Measurements from ENCODE around the gene SPECC1.

DNA sequence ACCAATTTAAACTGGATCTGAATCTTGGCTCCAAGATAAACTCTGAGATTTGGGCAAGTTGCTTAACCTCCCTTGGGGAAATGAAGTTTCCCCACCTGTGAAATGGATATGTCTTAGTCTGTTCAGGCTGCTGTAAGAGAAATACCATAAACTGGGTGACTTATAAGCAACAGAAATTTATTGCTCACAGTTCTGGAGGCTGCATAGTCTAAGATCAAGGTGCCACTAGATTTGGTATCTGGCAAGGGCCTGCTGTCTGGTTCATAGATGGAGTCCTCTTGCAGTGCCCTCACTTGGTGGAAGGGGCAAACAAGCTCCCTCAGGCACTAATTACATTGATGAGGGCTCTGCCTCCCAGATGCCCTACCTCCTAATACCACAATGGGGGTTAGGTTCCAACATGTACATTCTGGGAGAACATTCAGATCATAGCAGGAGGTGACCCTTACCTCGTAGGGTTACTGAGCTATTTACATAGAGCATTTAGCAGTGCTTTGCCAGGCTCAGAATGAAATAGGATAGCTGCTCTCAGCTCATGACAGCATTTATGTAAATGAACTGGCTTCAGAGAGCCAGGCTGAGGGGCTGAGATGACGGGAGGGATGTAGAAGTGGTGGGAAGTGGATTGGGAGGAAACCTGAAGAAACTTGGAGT is 83.9 kb downstream of the SPECC1 start:
- TF ChIP-seq, protein P1, sequence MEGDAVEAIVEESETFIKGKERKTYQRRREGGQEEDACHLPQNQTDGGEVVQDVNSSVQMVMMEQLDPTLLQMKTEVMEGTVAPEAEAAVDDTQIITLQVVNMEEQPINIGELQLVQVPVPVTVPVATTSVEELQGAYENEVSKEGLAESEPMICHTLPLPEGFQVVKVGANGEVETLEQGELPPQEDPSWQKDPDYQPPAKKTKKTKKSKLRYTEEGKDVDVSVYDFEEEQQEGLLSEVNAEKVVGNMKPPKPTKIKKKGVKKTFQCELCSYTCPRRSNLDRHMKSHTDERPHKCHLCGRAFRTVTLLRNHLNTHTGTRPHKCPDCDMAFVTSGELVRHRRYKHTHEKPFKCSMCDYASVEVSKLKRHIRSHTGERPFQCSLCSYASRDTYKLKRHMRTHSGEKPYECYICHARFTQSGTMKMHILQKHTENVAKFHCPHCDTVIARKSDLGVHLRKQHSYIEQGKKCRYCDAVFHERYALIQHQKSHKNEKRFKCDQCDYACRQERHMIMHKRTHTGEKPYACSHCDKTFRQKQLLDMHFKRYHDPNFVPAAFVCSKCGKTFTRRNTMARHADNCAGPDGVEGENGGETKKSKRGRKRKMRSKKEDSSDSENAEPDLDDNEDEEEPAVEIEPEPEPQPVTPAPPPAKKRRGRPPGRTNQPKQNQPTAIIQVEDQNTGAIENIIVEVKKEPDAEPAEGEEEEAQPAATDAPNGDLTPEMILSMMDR (conservative IDR thresholded peaks at IDR 0.05) = no peak
- TF ChIP-seq EZH2 (IDR thresholded peaks at IDR 0.05; ENCODE audit: low read depth) = no peak

Data from PC-9 (cell line).